CD4-positive, alpha-beta T cell treated with Interleukin-12 subunit alpha and Interleukin-12 subunit beta, for 1 hour (primary cell): Measurements from ENCODE around the gene KRTAP10-9.
"Not testable (repeated sequence)": the region's sequence is repeated elsewhere in the genome, so short reads cannot be mapped to it uniquely, and the experiment has no call there.

ENCODE experiments used
- DNase-seq: peaks from one replicate; pipeline ENCODE4 v3.0.0-alpha.2; 2020

Gene KRTAP10-9

GRCh38 chr21:44615911-44616590 is 10.8 kb upstream of the KRTAP10-9 start:
- no peak for DNase-seq

GRCh38 chr21:44616591-44616926 is 10.3 kb upstream of the KRTAP10-9 start:
- DNase-seq = no peak

- no peak for DNase-seq
These were observed 9.8 kb upstream of the KRTAP10-9 start for GRCh38 chr21:44617071-44617501.

- peak; percentile 4 for DNase-seq
These were observed 8.4 kb upstream of the KRTAP10-9 start for GRCh38 chr21:44618504-44618903.

- DNase-seq = peak; percentile 77
These were observed 8.0 kb upstream of the KRTAP10-9 start for GRCh38 chr21:44618909-44619308.

- DNase-seq = no peak
These were observed 7.0 kb upstream of the KRTAP10-9 start for GRCh38 chr21:44619886-44620285.

- DNase-seq = no peak
These were observed 3.3 kb upstream of the KRTAP10-9 start for GRCh38 chr21:44623575-44623974.

- DNase-seq = no peak
These were observed 1.1 kb upstream of the KRTAP10-9 start for GRCh38 chr21:44625756-44626155.

- DNase-seq = peak; percentile 44
These were observed 631 bp upstream of the KRTAP10-9 start for GRCh38 chr21:44626262-44626661.

- DNase-seq = not testable (repeated sequence)
These were observed 409 bp downstream of the KRTAP10-9 start for GRCh38 chr21:44627181-44627822.

- not testable (repeated sequence) for DNase-seq
These were observed 939 bp downstream of the KRTAP10-9 start for GRCh38 chr21:44627831-44628233.

GRCh38 chr21:44628707-44629391 is 2.0 kb downstream of the KRTAP10-9 start:
- no peak for DNase-seq

GRCh38 chr21:44630440-44630839 is 3.5 kb downstream of the KRTAP10-9 start:
- DNase-seq = peak; percentile 12

GRCh38 chr21:44632067-44632466 is 5.2 kb downstream of the KRTAP10-9 start:
- no peak for DNase-seq

GRCh38 chr21:44636209-44637017 is 9.5 kb downstream of the KRTAP10-9 start:
- DNase-seq = no peak

- DNase-seq = no peak
These were observed 10.3 kb downstream of the KRTAP10-9 start, which contains the start of gene KRTAP10-10 for GRCh38 chr21:44637018-44637850. Gene KRTAP10-10, plus strand, starts transcription at chr21:44637356. Its CDS starts 62 bp downstream, at chr21:44637418.

- not testable (repeated sequence) for DNase-seq
These were observed 11.0 kb downstream of the KRTAP10-9 start for GRCh38 chr21:44637851-44638348.

GRCh38 chr21:44638506-44639330 is 11.8 kb downstream of the KRTAP10-9 start:
- DNase-seq = not testable (repeated sequence)

GRCh38 chr21:44639331-44639655 is 12.4 kb downstream of the KRTAP10-9 start:
- no peak for DNase-seq

GRCh38 chr21:44640761-44641160 is 13.9 kb downstream of the KRTAP10-9 start:
- DNase-seq = no peak

GRCh38 chr21:44643741-44644310 is 16.9 kb downstream of the KRTAP10-9 start:
- DNase-seq = no peak
